H1 (cell line): Measurements from ENCODE around the gene RMND5B. TPM values are rescaled to one million over a fixed set of nuclear protein-coding genes. Genes with fewer than 3 reads are reported as not detected.

ENCODE experiments used
- CTCF ChIA-PET: fragments of 300-600 bp; sonication (Branson Sonifier 250); formaldehyde crosslinking; loops from one replicate; lab custom pipeline; 2021; ENCODE audit not compliant: partially characterized antibody; lab: Charles Lee
- POLR2A ChIA-PET: fragments of 300-600 bp; sonication (Branson Sonifier 250); formaldehyde crosslinking; loops from one replicate; lab custom pipeline; 2021; ENCODE audit warnings: inconsistent platforms; ENCODE audit not compliant: partially characterized antibody; lab: Charles Lee
- DNase-seq, 2 experiments: peaks; one replicate each; pipeline versions ENCODE4 v3.0.0 to v3.0.0-alpha.2; 2010 to 2022; ENCODE audit warnings: low spot score in 2 of 2, low read depth in 1 of 2, mixed read lengths in 1 of 2
- FAIRE-seq: peaks from 2 replicates; lab custom pipeline; 2011; peaks lifted over from hg19 to GRCh38; lab: Jason Lieb, UNC
- H2AFZ ChIP-seq: 2 replicates; pipeline ENCODE4 v1.8.1; 2012; ENCODE audit warnings: low read length, inconsistent platforms
- H2AK5ac ChIP-seq: 2 replicates; pipeline ENCODE4 v1.6.1; 2013; ENCODE audit warnings: low read depth, low read length
- H2BK120ac ChIP-seq: replicated peaks from 2 replicates; pipeline ENCODE3; 2013; ENCODE audit warnings: low read depth, low read length, inconsistent platforms
- H2BK12ac ChIP-seq: 2 replicates; pipeline ENCODE4 v1.6.1; 2013; ENCODE audit warnings: low read depth, low read length
- H2BK15ac ChIP-seq: 2 replicates; pipeline ENCODE4 v1.6.1; 2013; ENCODE audit warnings: low read length
- H2BK20ac ChIP-seq: 2 replicates; pipeline ENCODE4 v1.6.1; 2013; ENCODE audit warnings: low read length
- H2BK5ac ChIP-seq: 2 replicates; pipeline ENCODE4 v1.6.1; 2013; ENCODE audit warnings: low read depth, low read length
- H3K14ac ChIP-seq: 2 replicates; pipeline ENCODE4 v1.6.1; 2013; ENCODE audit warnings: inconsistent platforms; ENCODE audit not compliant: insufficient read length
- H3K18ac ChIP-seq: 2 replicates; pipeline ENCODE4 v1.6.1; 2013; ENCODE audit warnings: low read length; ENCODE audit errors: extremely low read depth
- H3K23ac ChIP-seq: 2 replicates; pipeline ENCODE4 v1.6.1; 2013; ENCODE audit warnings: inconsistent platforms; ENCODE audit not compliant: insufficient read length
- H3K23me2 ChIP-seq: 2 replicates; pipeline ENCODE4 v1.6.1; 2013; ENCODE audit warnings: low read depth, low read length
- H3K27ac ChIP-seq: 2 replicates; pipeline ENCODE4 v1.6.1; 2011; ENCODE audit warnings: low read depth, low read length, inconsistent platforms
- H3K27me3 ChIP-seq, 4 experiments: replicated peaks in 1 of 4; 1 replicate in 1 of 4; 2 replicates in 3 of 4; pipeline versions ENCODE4 v1.6.1 to v1.8.1; 2011 to 2013; ENCODE audit warnings: low read length in 3 of 4, mild to moderate bottlenecking in 3 of 4, inconsistent platforms in 2 of 4, mixed read lengths in 2 of 4, moderate library complexity in 1 of 4; ENCODE audit not compliant: control insufficient read depth in 3 of 4, insufficient read depth in 3 of 4; ENCODE audit errors: extremely low read depth in 1 of 4
- H3K36me3 ChIP-seq, 4 experiments: 2 replicates each; pipeline versions ENCODE4 v1.6.1 to v1.8.1; 2011 to 2013; ENCODE audit warnings: mild to moderate bottlenecking in 4 of 4, low read length in 3 of 4, moderate library complexity in 2 of 4, control low read depth in 1 of 4, inconsistent platforms in 1 of 4; ENCODE audit not compliant: insufficient read depth in 4 of 4, control insufficient read depth in 2 of 4
- H3K4ac ChIP-seq: replicated peaks from 2 replicates; pipeline ENCODE3; 2013; ENCODE audit warnings: low read length, low read depth, mixed read lengths, inconsistent platforms; ENCODE audit not compliant: insufficient read length
- H3K4me1 ChIP-seq, 4 experiments: replicated peaks in 1 of 4; 1 replicate in 1 of 4; 2 replicates in 3 of 4; pipeline versions ENCODE4 v1.6.1 to v1.8.1; 2011 to 2013; ENCODE audit warnings: low read length in 3 of 4, inconsistent platforms in 2 of 4, mixed read lengths in 1 of 4; ENCODE audit not compliant: insufficient read depth in 4 of 4, control insufficient read depth in 3 of 4
- H3K4me2 ChIP-seq, 2 experiments: 2 replicates each; pipeline versions ENCODE4 v1.6.1 to v1.8.1; 2011 to 2013; ENCODE audit warnings: low read depth in 2 of 2, low read length in 2 of 2, control low read depth in 1 of 2, inconsistent platforms in 1 of 2, mild to moderate bottlenecking in 1 of 2; ENCODE audit not compliant: insufficient read depth in 1 of 2
- H3K4me3 ChIP-seq, 4 experiments: fragments of 200-600, 300-600 bp in 1 of 4; sonication (generic), shearing (Covaris generic), sonication (Bioruptor Twin) in 1 of 4; 2 replicates each; pipeline versions ENCODE4 v1.5.1 to v1.8.1; 2011 to 2016; ENCODE audit warnings: low read length in 4 of 4, low read depth in 3 of 4, control low read depth in 2 of 4, inconsistent platforms in 2 of 4, mild to moderate bottlenecking in 2 of 4, mixed read lengths in 1 of 4, moderate library complexity in 1 of 4; ENCODE audit not compliant: insufficient read depth in 2 of 4; ENCODE audit errors: extremely low read depth in 1 of 4
- H3K56ac ChIP-seq: replicated peaks from 2 replicates; pipeline ENCODE3; 2013; ENCODE audit warnings: low read depth, mild to moderate bottlenecking, mixed read lengths, low read length, inconsistent platforms; ENCODE audit not compliant: insufficient read length
- H3K79me1 ChIP-seq: 2 replicates; pipeline ENCODE4 v1.6.1; 2013; ENCODE audit warnings: low read depth, low read length, control low read depth
- H3K79me2 ChIP-seq, 2 experiments: 2 replicates each; pipeline versions ENCODE4 v1.6.1 to v1.8.1; 2012 to 2013; ENCODE audit warnings: low read length in 2 of 2, mild to moderate bottlenecking in 2 of 2, inconsistent platforms in 1 of 2; ENCODE audit not compliant: insufficient read depth in 2 of 2, control insufficient read depth in 1 of 2
- H3K9ac ChIP-seq, 4 experiments: replicated peaks in 1 of 4; 1 replicate in 1 of 4; 2 replicates in 3 of 4; pipeline versions ENCODE4 v1.6.1 to v1.8.1; 2011 to 2013; ENCODE audit warnings: low read depth in 3 of 4, low read length in 3 of 4, control low read depth in 2 of 4, mild to moderate bottlenecking in 2 of 4, moderate library complexity in 2 of 4, inconsistent platforms in 1 of 4; ENCODE audit errors: extremely low read depth in 1 of 4
- H3K9me3 ChIP-seq, 2 experiments: 2 replicates each; pipeline versions ENCODE4 v1.6.1 to v1.8.1; 2012 to 2013; ENCODE audit warnings: mild to moderate bottlenecking in 2 of 2, moderate library complexity in 2 of 2, control low read depth in 1 of 2, inconsistent platforms in 1 of 2, low read depth in 1 of 2, low read length in 1 of 2, mixed read lengths in 1 of 2; ENCODE audit not compliant: insufficient read depth in 2 of 2
- H4K20me1 ChIP-seq, 2 experiments: replicated peaks in 1 of 2; 2 replicates each; pipeline versions ENCODE3 to v1.8.1; 2011 to 2013; ENCODE audit warnings: inconsistent platforms in 2 of 2, low read length in 2 of 2, mild to moderate bottlenecking in 1 of 2; ENCODE audit not compliant: insufficient read depth in 2 of 2, control insufficient read depth in 1 of 2
- H4K5ac ChIP-seq: 2 replicates; pipeline ENCODE4 v1.6.1; 2013; ENCODE audit warnings: low read length, low read depth, mixed read lengths, inconsistent platforms; ENCODE audit not compliant: insufficient read length
- H4K8ac ChIP-seq: 2 replicates; pipeline ENCODE4 v1.8.0; 2013; ENCODE audit warnings: mild to moderate bottlenecking, moderate library complexity, low read length, inconsistent platforms; ENCODE audit not compliant: insufficient read depth; ENCODE audit errors: extremely low read depth
- H4K91ac ChIP-seq: replicated peaks from 2 replicates; pipeline ENCODE3; 2013; ENCODE audit warnings: low read length, mixed read lengths, inconsistent platforms; ENCODE audit not compliant: insufficient read length
- CBX5 ChIP-seq: fragments of 300-800, 300-1000 bp; sonication (generic); IDR thresholded peaks from 2 replicates; pipeline ENCODE4 v1.7.1; 2016; ENCODE audit warnings: antibody characterized with exemption, low read length, low read depth
- EGR1 ChIP-seq: IDR thresholded peaks from 2 replicates; pipeline ENCODE4 v1.6.1; 2011; ENCODE audit warnings: low read depth, low read length, borderline replicate concordance
- FOSL1 ChIP-seq: IDR thresholded peaks from 2 replicates; pipeline ENCODE4 v1.6.1; 2011; ENCODE audit warnings: mild to moderate bottlenecking, low read depth, low read length, moderate library complexity; ENCODE audit not compliant: insufficient read depth
- RBBP5 ChIP-seq: IDR thresholded peaks from 2 replicates; pipeline ENCODE4 v1.7.1; 2012; ENCODE audit warnings: low read depth, mild to moderate bottlenecking, inconsistent platforms, low read length, moderate library complexity, borderline replicate concordance
- RNF2 ChIP-seq: fragments of 200-900, 300-1000 bp; sonication (generic); IDR thresholded peaks from 2 replicates; pipeline ENCODE4 v1.7.1; 2016; ENCODE audit warnings: borderline replicate concordance, low read depth, mild to moderate bottlenecking, antibody characterized with exemption, low read length; ENCODE audit not compliant: poor library complexity, severe bottlenecking; ENCODE audit errors: missing control alignments
- SAP30 ChIP-seq: fragments of 300-600 bp; sonication (generic); IDR thresholded peaks from 2 replicates; pipeline ENCODE4 v1.7.1; 2012; ENCODE audit warnings: low read length, moderate library complexity, mild to moderate bottlenecking, inconsistent platforms; ENCODE audit not compliant: insufficient read depth, insufficient replicate concordance
- SIX5 ChIP-seq: IDR thresholded peaks from 2 replicates; pipeline ENCODE4 v1.6.1; 2011; ENCODE audit warnings: mild to moderate bottlenecking, low read depth, low read length
- SP1 ChIP-seq: IDR thresholded peaks from 2 replicates; pipeline ENCODE4 v1.6.1; 2011; ENCODE audit warnings: low read depth, low read length
- SUZ12 ChIP-seq: fragments of 200-600 bp; sonication (generic); IDR thresholded peaks from 2 replicates; pipeline ENCODE4 v1.6.1; 2012; ENCODE audit warnings: mild to moderate bottlenecking, inconsistent platforms, low read length, moderate library complexity, mixed read lengths
- TEAD4 ChIP-seq: IDR thresholded peaks from 2 replicates; pipeline ENCODE4 v1.6.1; 2012; ENCODE audit warnings: low read depth, low read length, inconsistent platforms, mixed read lengths
- WGBS, 2 experiments: shearing (Covaris generic) in 1 of 2; methylation state at CpG; one replicate each; pipeline versions ENCODE4 v1.1.6 to v1.1.7; 2013 to 2015; ENCODE audit warnings: low lambda C conversion rate in 2 of 2, mixed read lengths in 2 of 2, inconsistent platforms in 1 of 2, low coverage in 1 of 2, missing lambda C conversion rate in 1 of 2; ENCODE audit not compliant: insufficient replicate concordance in 2 of 2, insufficient coverage in 1 of 2, insufficient read length in 1 of 2; ENCODE audit errors: extremely low coverage in 1 of 2, missing lambda C conversion rate in 1 of 2; 5-methylcytosine and 5-hydroxymethylcytosine counted together
- polyA plus RNA-seq, 7 experiments: library from polyadenylated mRNA; depleted of rRNA in 3 of 7; stranded (reverse) in 5 of 7; unstranded in 2 of 7; fragments of >200 nt in 5 of 7; fragments of 200-250 nt in 2 of 7; gene quantifications; 1 replicate in 5 of 7; 2 replicates in 1 of 7; 4 replicates in 1 of 7; pipeline versions ENCODE4 v1.2.1 to v1.2.3, GENCODE V29; 2011 to 2013; ENCODE audit warnings: missing spikeins in 2 of 7, mixed read lengths in 2 of 7
- total RNA-seq: library from RNA; stranded (reverse); fragmentation: NEBNext Ultra II Directional; extraction: Animal tissue kit (Norgen Biotek cat#: 25700); gene quantifications from 2 replicates; pipeline ENCODE4 v1.2.1, GENCODE V29; 2021
- TF ChIP-seq, protein P1 (sequence below), 3 experiments: IDR thresholded peaks; 1 replicate in 2 of 3; 2 replicates in 1 of 3; pipeline versions ENCODE4 v1.5.1 to v1.6.1; 2011; ENCODE audit warnings: low read length in 3 of 3, mild to moderate bottlenecking in 3 of 3, inconsistent platforms in 2 of 3, low read depth in 1 of 3, moderate library complexity in 1 of 3; ENCODE audit not compliant: insufficient read depth in 1 of 3; ENCODE audit errors: control extremely low read depth in 1 of 3

RMND5B gene
- total and polyA plus RNA-seq, 2 of the 8 experiments (the other 6 are each of a cell fraction or from before 2014, with no cell fraction given): 75.9 to 90.2 TPM

- Histone ChIP-seq H4K20me1 (no peaks in the 10 kb centered on the region), H3K4me1 (0 out of 7 replicates have a peak, but pooled peaks cover 0 to 7% (median 1%) of the 10 kb centered on the region in 4 experiments), H3K4me3 (no peak overlapping the region)
- TF ChIP-seq CBX5: no peak
- no peak for TF ChIP-seq SAP30
- no peak for TF ChIP-seq TEAD4
- TF ChIP-seq SP1: no peak
- no peak for TF ChIP-seq SUZ12
- no peak for TF ChIP-seq RNF2
- TF ChIP-seq, protein P1, sequence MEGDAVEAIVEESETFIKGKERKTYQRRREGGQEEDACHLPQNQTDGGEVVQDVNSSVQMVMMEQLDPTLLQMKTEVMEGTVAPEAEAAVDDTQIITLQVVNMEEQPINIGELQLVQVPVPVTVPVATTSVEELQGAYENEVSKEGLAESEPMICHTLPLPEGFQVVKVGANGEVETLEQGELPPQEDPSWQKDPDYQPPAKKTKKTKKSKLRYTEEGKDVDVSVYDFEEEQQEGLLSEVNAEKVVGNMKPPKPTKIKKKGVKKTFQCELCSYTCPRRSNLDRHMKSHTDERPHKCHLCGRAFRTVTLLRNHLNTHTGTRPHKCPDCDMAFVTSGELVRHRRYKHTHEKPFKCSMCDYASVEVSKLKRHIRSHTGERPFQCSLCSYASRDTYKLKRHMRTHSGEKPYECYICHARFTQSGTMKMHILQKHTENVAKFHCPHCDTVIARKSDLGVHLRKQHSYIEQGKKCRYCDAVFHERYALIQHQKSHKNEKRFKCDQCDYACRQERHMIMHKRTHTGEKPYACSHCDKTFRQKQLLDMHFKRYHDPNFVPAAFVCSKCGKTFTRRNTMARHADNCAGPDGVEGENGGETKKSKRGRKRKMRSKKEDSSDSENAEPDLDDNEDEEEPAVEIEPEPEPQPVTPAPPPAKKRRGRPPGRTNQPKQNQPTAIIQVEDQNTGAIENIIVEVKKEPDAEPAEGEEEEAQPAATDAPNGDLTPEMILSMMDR (IDR thresholded peaks at IDR 0.05; ENCODE audit: control extremely low read depth in 1 of 3, insufficient read depth in 1 of 3, low read depth in 1 of 3, low read length in 3 of 3): no peak
- no peak for TF ChIP-seq SIX5
- TF ChIP-seq EGR1: no peak
- no peak for TF ChIP-seq RBBP5
- TF ChIP-seq FOSL1: no peak
- TF ChIP-seq, all 59 proteins: peak for 0
- H2BK120ac ChIP-seq: no peak overlapping the region
- no peaks in the 10 kb centered on the region for H3K36me3 ChIP-seq
- no peak overlapping the region for H2AFZ ChIP-seq
- no peak overlapping the region for H4K8ac ChIP-seq
- FAIRE-seq (no peak), DNase-seq (no peak)
- no peak overlapping the region for H3K56ac ChIP-seq
- H3K79me1 ChIP-seq: no peaks in the 10 kb centered on the region
- ChIA-PET POLR2A (interaction anchor here (0.8 to 27.9 kb wide), 3 partner anchors 17 to 102 kb away, joined by 3 to 1250 read pairs (median 3); partner anchors contain the start of genes NHP2 and RMND5B), CTCF (interaction anchor here (1.6 to 8.7 kb wide), 3 partner anchors 17 to 44 kb away, joined by 3 to 83 read pairs (median 48); no protein-coding TSS in a partner anchor)
- H3K14ac ChIP-seq: no peak overlapping the region
- H2BK20ac ChIP-seq: no peak overlapping the region
- H3K4me2 ChIP-seq: no peak overlapping the region
- H3K18ac ChIP-seq: no peak overlapping the region
- H2BK12ac ChIP-seq: no peak overlapping the region
- WGBS, 2 experiments: 86% methylated on average over 1 of the region's 5 CpGs; no CpG with 5 or more reads in 1 of the 2 experiments
- no peaks in the 10 kb centered on the region for H3K9me3 ChIP-seq
- H3K9ac ChIP-seq: no peak overlapping the region
- H3K23me2 ChIP-seq: no peaks in the 10 kb centered on the region
- H3K27me3 ChIP-seq: no peaks in the 10 kb centered on the region
- no peak overlapping the region for H2BK15ac ChIP-seq
- H2BK5ac ChIP-seq: no peak overlapping the region
- no peak overlapping the region for H3K27ac ChIP-seq
- H4K91ac ChIP-seq: no peak overlapping the region
- H3K4ac ChIP-seq: no peak overlapping the region
- H4K5ac ChIP-seq: no peak overlapping the region
- no peak overlapping the region for H3K23ac ChIP-seq
- no peaks in the 10 kb centered on the region for H3K79me2 ChIP-seq
- no peak overlapping the region for H2AK5ac ChIP-seq
Observed at GRCh38 chr5:178104492-178104891, 26.3 kb upstream of the RMND5B start.
